WTC11 (cell line): Measurements from ENCODE around the gene SCNN1B.

Source experiments
- ATF1 ChIP-seq: sonication (generic); formaldehyde crosslinking; IDR thresholded peaks from 2 replicates; pipeline ENCODE4 v1.8.1; 2023; ENCODE audit warnings: mild to moderate bottlenecking, moderate library complexity, missing genetic modification reagents
- GRHL2 ChIP-seq: fragments of 250-450 bp; sonication (Bioruptor Pico); IDR thresholded peaks from 2 replicates; pipeline ENCODE4 v1.8.0; 2022; ENCODE audit warnings: mild to moderate bottlenecking, moderate library complexity; ENCODE audit not compliant: insufficient replicate concordance, severe bottlenecking
- KAT7 ChIP-seq: sonication (generic); formaldehyde crosslinking; IDR thresholded peaks from 2 replicates; pipeline ENCODE4 v1.8.1; 2023; ENCODE audit warnings: missing genetic modification reagents, mild to moderate bottlenecking, borderline replicate concordance
- RELA ChIP-seq: sonication (generic); formaldehyde crosslinking; IDR thresholded peaks from 2 replicates; pipeline ENCODE4 v1.8.1; 2022; ENCODE audit warnings: missing genetic modification reagents, mild to moderate bottlenecking, borderline replicate concordance
- ZNF138 ChIP-seq: sonication (generic); formaldehyde crosslinking; conservative IDR thresholded peaks from 2 replicates; pipeline ENCODE4 v1.8.1; 2022; ENCODE audit warnings: mild to moderate bottlenecking, moderate library complexity, missing genetic modification reagents
- TF ChIP-seq, protein P1 (sequence below): fragments of 200-600 bp; IDR thresholded peaks from 2 replicates; pipeline ENCODE4 v1.8.0; 2022; ENCODE audit warnings: antibody characterized with exemption
- TF ChIP-seq, protein P2 (sequence below): sonication (generic); formaldehyde crosslinking; conservative IDR thresholded peaks from 2 replicates; pipeline ENCODE4 v1.8.1; 2022; ENCODE audit warnings: mild to moderate bottlenecking, missing genetic modification reagents

DNA sequence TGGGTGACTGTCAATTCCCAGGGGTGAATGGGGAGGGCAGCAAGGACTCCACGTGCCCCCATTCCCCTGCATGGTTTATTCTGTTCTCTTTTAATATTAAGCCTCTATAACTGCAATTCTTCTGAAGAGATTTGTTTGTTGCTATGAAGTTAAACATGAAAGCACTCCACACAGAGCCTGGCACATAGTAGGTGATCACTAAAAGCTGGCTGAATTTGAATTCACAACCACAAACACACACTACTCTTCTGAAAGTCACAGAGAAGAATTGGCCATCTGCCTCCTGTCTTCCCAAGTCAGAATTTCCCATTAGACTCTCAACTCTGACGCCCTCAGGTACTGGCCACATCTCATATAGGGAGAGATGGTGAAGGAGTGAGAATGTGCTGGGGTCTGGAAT lies 95.4 kb downstream of the SCNN1B start:
- TF ChIP-seq, protein P1, sequence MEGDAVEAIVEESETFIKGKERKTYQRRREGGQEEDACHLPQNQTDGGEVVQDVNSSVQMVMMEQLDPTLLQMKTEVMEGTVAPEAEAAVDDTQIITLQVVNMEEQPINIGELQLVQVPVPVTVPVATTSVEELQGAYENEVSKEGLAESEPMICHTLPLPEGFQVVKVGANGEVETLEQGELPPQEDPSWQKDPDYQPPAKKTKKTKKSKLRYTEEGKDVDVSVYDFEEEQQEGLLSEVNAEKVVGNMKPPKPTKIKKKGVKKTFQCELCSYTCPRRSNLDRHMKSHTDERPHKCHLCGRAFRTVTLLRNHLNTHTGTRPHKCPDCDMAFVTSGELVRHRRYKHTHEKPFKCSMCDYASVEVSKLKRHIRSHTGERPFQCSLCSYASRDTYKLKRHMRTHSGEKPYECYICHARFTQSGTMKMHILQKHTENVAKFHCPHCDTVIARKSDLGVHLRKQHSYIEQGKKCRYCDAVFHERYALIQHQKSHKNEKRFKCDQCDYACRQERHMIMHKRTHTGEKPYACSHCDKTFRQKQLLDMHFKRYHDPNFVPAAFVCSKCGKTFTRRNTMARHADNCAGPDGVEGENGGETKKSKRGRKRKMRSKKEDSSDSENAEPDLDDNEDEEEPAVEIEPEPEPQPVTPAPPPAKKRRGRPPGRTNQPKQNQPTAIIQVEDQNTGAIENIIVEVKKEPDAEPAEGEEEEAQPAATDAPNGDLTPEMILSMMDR: no peak
- TF ChIP-seq, protein P2, sequence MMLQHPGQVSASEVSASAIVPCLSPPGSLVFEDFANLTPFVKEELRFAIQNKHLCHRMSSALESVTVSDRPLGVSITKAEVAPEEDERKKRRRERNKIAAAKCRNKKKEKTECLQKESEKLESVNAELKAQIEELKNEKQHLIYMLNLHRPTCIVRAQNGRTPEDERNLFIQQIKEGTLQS (CRISPR knock-in tag): no peak
- TF ChIP-seq KAT7 (CRISPR knock-in tag) (no peak), RELA (CRISPR knock-in tag) (no peak), ZNF138 (CRISPR knock-in tag) (no peak), ATF1 (CRISPR knock-in tag) (no peak), GRHL2 (CRISPR knock-in tag) (no peak)
